NAMALWA (cell line): ENCODE data around the gene QSOX2.
"Not testable (repeated sequence)": the region's sequence is repeated elsewhere in the genome, so short reads cannot be mapped to it uniquely, and the experiment has no call there.

ENCODE experiments used
- DNase-seq: peaks from one replicate; pipeline ENCODE4 v3.0.0-alpha.2; 2015; ENCODE audit warnings: low spot score

The QSOX2 gene

DNA sequence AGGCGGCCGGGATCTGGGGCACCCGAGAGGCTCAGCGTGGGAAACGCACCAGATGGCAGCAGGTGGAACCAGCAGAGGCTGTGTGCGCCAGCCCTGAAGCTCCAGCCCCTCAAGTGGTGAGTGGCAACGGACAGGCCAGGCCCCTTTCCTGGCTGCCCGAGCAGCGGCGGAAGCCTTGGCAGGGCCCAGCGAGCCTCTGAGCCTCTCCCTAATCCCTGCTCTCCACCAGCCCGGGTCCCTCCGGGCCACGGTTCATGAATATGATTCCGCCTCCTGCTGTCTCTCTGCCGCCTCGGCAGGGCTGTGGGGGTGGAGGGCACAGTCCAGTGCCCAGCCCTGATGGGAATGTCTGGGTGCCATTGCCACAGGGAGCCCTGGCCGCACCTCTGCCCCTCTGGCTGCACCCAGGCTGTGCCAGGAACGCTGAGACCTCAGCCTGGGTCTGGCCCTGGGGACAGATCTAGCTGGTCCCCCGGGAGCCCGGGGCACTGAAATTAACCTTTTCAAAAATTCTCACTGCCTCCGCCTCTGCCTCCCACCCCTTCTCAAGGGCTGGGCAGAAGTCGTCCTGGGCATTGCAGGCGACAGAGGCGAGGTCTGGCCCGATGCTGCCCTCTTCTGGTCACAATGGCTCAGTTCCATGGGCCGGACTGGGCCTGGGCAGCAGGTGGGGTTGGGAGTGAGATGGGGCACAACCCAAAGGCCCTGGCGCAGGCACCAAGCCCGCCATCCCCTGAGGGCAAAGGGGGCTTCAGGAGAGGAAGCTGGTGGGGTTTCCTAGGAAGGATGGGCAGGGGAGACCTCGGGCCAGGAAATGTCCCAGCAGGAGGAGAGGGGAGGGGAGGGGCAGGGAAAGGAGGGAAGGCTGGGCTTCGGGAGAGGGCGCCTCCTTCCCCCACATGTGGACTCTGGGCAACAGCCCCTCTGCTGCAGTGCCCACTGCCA is 38.0 kb upstream of the QSOX2 start:
- DNase-seq, result peak; percentile 96

DNA sequence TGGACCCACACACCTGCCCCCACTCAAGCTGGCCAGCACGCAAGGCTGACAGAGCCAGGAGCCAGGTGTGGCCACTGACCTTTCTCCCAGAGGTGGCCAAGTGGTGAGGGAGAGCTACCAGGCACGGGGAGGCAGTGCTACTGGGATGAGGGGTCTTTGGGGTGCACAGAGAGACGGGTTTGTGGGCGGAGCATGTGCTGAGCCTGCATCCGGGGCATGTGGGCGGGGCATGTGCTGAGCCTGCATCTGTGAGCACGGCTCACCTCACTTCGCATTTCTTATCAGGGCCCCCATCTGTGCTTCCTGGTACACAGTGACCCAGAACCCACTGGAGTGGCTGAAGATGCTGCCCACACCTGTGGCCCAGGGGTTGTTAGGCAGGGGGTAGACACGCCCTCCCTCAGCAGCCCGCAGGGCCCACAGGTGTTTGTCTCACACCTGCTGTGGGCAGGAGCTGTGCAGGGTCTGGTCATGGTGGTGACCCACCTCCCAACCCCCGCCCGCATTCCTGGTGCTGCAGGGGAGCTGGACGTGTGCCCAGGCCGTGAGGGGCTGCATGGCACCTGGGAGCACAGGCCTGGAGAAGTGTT is 36.8 kb upstream of the QSOX2 start:
- peak; percentile 83 for DNase-seq

DNA sequence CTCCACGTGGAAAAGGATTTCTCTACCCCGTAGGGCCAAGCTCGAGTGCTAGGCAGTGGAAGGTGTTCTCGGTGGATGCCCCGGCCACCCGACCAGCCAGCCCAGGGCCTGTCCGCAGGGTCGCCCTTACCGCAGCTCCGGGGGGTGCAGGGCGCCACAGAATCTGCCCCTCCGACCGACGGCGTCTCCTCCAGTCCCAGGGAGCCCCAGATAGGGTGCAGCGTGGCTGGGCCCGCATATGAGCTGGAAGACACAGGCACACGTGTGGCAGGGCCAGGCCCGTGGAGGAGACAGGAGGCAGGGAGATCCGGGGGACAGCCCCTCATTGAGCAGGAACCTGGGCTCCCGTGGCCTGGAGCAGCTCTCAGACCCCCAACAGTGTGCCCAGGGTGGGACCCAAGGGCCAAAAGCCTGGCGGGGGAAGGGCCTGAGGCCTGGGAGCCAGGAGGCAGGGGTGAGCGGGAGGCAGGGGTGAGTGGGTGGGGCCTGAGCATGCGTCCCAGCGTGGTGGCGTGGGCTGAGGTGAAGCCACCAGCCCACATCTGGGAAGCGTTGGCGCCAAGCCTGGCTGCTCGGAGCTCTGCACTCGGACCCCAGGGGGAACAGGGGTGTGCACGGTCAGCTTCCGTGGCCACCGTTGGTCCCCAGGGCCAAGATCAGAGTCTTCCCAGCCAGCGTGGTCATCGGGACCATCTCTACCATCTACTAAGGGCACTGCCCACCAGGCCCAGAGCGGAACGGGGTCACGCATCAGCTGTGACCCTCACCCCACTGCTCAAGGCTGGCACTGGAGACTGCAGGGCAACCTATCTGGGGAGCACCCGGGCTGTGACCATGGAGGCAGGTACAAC is 36.0 kb upstream of the QSOX2 start:
- no peak for DNase-seq

DNA sequence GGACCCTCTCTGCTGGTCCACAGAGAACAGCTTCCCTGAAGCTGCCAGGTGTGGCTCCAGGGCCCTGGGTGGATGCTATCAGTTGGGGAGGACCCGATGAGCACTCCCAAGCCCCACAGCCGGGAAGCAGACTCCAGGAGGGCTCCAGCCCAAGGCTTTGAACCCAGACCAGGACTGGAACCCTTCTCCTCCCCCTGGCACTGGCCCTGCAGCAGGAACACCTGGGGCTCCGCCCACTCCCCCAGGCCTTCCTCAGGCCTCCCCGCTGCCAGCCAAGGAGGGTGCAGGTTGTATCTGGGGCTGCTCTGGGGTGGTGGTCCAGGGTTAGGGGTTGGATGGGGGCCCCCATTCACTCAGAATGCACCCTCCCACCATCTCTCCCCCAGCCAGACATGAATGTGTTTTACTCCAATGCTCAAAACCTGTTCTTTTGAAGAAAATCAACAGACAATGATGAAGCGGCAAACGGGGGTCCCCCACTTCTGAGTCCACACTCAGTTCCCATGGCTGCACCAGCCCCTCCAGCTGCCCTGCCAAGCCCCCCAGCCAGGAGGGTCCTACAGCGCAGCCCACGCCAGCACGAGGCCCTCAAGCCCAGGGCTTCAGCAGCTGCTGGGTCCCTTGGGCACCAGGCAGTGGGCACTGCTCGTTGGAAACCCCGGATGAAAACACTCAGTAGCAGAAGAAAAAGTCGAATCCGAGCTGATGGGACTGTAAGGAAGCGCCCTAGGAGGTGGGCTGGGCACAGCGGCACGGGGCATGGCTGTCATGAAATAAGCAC is 35.1 kb upstream of the QSOX2 start:
- no peak for DNase-seq

DNA sequence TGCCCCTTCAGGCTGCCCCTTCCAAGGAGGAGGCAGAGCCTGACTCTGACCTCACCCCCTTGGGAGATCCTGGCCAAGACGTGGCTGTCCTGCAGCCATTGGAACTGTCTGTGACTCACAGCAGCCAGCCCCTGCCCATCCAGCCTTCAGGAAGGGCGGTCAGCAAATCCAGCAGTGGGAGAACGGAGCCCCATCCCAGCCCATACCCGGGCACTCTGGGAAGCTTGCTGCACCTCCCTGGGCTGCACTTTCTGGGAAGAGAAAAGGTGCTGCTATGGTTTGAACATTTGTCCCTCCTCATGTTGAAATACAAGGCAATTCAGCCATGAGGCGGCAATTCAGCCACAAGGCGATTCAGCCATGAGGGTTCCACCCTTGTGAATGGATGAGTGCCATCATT is 33.9 kb upstream of the QSOX2 start:
- DNase-seq, result no peak

DNA sequence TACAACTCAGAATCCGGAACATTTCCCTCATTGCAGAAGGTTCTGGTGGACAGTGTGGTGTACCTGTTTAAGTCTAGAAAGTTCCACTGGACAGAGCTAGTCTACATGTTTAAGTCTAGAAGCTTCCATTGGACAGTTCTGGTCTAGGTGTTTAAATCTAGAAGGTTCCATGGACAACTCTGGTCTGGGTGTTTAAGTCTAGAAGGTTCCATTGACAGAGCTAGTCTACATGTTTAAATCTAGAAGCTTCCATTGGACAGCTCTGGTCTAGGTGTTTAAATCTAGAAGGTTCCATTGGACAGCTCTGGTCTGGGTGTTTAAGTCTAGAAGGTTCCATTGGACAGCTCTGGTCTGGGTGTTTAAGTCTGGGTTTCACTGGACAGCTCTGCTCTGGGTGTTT is 33.3 kb upstream of the QSOX2 start:
- no peak for DNase-seq

DNA sequence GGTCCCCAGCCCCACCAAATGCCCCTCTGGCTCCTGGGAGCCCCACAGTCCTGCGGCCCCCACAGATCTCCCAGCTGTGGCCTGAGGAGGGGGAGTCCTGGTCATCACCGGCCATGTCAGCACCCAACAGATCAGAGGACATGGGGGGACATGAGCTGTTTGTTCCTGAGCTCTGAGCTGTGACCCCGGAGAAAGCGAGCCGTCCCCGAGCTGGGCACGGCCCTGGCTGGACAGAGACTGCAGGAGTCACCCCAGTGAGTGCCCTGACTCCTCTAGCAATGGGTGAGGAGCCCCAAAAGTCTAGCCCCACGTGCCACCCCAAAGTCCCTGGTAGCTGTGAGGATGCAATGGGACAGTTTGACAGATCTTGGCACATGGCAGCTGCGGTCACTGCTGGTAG is 32.6 kb upstream of the QSOX2 start:
- no peak for DNase-seq

DNA sequence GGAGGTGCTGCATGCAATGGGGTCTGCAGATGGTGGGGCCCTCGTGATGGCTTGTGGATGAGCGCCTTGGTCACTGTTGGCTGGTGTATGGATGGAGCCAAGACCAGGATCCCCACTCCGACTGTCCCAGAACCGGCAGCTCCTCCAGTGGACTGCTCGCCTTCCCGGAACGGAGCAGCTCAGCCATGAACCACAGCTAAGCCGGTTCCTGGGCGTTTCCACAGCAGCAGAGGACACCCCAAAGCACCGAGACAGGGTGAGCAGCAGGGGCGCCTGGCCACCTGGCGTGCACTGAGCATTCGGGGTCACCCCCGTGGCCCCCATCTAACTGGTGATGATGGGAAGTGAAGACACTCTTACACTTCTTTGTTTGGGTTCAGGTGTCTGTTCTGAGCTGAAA is 32.1 kb upstream of the QSOX2 start:
- DNase-seq, result no peak

DNA sequence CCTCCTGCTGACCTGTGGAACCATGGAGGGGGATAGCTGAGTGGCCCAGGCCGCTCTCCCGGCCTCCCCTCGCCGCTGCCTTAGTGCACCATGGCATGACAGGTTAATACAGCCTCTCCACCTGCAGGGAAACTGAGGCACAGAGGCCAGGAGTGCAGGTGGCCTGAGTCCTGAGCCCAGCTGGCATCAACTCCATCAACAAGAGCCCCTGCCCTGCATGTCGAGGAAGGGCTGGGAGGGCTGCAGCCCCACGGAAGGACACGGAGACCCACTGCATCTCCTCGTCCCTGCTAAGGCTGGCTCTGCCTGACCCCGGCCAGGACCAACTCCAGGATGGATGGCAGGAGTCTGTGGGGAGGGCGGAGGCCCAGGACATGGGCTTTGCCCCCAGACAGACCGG is 31.1 kb upstream of the QSOX2 start:
- no peak for DNase-seq

DNA sequence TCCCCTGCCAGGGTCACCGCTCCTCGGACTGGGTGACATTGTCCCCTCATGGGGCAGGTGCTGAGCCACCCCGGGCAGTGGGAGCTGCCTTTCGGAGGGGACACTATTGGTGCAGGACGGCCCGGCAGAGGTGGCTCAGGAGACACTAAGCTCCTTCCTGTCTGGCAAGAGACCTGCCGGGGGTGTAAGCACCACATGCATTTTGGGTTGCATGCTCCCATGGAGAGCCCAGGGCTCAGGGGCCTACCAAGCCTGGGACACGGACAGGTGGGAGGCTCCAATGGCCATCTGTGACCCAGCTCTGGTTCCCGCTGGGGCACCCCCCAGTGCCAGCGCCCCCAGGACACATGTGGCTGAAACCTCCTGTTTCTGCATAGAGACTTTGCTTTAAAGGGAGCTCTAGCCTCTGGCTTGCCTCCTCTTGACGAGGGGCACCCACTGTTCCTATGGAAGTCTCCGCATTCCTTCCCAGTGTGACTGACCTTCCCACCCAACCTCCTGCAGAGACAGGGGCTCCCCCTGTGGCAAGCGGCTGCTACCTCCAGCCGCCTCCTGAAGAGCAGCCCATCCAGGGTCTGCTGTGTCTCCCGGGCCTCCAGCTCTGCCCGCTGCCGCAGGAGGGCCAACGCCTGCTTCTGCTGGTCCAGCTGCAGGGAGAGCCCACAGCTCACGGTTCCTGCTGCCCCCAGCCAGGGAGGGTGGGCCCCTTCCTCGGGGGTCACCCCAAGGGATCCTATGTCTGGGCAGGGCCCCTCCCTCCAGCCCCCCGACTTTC is 30.2 kb upstream of the QSOX2 start:
- no peak for DNase-seq

DNA sequence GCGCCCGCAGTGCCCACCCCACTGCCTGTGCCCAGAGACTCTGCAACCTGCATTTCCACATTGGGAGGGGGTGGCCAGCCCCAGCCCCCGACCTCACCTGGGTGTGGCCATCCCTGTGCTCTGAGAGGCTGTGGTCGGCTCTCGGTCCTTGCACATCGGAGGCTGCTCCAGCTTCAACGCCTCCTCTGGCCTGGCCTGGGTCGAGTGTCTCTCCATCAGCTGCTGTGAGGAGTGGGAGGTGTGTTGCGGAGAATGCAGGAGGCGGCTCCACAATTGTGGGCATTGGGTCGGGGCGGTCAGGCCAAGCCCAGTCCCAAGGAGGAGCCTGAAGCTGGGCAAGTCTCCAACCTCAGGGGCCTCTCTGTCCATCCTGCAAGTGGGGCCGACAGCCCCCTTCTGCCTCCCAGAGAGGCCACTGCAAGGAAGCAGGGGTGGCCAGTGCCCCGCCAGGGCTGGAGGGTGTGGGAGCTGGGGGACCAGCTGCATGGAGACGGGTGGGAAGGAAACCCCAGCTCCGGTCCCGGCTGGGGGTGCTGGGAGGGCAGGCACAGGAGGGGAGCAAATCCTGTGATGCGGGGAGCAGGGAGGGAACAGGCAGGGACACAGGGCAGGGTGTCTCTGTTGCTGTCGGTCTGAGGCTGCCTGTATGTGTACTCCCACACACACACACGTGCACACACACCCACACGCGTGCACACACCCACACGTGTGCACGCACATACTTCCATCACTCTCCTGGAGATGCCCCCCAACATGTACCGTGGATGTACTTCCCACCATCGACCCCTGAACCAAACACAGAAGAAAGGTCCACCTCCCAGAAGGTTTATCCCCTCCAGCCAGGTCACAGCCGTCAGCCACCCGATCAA is 29.4 kb upstream of the QSOX2 start:
- no peak for DNase-seq

DNA sequence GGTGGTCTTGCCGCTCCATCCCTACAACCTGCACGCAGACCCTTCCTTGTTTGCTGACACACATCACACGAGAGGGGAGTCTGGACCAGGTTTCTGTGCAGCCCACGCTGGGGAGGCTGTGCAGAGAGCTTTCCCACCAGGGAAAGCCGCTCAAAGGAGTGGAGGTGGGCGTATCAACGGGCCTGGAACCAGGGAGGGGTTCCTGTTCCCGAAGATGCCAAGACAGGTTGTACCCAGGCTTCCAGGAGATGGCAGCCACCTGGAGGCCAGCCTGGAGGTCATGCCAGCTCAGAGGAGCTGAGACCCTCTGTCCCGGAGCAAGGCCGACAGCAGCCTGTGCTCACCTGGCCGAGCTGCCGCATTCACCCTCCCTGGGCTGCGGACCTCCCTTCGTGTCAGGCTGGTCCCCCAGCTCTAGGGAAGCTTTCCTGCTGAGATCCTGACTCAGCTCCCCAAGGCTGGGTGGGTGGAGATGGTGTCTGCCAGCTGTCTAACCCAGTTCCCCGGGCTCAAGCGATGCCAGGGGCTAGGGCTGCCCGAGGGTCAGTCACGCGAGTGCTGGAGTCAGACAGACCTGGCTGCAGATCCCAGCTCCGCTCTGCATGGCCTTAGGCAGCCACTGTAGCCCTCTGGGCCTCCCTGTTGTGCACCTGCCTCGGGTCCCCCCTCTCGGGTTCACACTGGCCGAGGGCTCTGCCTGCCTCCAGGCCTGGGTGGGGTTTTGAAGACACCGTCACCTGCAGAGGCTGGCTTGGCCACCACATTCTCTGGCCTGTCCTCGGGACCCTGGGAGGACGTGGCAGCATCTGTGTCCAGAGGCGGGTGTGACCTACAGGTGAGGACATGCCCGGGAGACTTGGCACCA is 28.5 kb upstream of the QSOX2 start:
- DNase-seq, result no peak

DNA sequence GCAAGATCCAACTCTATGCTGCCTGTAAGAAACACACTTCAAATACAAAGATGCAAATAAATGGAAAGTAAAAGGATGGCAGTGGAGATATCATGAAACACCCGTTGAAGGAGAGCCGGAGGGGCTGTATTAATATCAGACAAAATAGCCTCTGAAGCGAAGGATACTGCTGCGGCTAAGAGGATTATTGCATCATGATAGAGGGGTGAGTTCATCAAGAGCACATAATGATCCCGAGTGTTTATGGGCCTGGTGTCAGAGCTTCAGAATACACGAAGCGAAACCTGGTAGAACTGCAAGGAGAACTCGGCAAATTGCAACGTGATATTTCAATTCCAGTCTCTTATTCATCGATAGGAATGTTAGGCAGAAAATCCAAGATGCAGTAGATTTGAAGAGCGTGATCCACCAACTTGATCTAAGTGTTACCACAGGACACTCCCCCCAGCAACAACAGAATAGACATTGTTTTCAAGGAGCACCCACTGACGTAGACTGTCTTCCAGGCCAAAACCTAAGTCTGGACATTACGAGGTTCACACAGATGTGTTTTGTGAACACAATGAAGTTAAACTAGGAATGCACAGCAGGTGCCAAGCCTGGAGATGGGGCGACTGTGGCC is 27.7 kb upstream of the QSOX2 start:
- DNase-seq, result no peak

DNA sequence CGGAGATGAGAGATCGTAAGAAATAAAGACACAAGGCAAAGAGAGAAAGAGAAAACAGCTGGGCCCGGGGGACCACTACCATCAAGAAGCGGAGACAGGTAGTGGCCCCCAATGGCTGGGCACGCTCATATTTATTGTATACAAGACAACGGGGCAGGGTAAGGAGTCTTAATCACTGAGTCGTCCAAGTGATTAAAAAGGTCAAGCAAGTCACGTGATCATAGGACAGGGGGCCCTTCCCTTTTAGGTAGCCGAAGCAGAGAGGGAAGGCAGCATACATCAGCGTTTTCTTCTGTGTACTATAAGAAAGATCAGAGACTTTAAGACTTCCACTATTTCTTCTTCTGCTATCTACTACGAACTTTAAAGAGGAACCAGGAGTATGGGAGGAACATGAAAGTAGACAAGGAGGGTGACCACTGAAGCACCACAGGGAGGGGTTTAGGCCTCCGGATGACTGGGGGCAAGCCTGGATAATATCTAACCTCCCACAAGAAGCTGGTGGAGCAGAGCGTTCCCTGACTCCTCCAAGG is 24.6 kb upstream of the QSOX2 start:
- DNase-seq, result no peak

DNA sequence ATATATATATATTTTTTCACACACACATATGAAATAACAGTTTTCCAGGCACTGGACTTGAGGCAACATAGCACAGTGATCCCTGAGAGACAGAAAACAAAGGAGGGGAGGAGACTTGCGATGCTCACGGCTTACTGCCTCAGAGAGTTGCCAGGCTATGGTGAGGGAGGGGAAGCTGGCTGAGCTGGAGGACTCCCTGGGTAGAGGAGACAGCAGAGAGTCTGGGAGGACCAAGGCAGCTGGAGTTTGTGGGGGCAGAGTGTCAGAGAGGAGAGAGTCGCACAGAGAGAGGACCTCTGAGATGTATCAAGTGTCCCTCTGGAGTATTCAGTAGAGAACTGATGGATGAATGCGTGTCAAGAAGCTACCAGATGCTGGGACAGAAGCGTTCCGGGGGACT is 23.1 kb upstream of the QSOX2 start:
- DNase-seq, result no peak

DNA sequence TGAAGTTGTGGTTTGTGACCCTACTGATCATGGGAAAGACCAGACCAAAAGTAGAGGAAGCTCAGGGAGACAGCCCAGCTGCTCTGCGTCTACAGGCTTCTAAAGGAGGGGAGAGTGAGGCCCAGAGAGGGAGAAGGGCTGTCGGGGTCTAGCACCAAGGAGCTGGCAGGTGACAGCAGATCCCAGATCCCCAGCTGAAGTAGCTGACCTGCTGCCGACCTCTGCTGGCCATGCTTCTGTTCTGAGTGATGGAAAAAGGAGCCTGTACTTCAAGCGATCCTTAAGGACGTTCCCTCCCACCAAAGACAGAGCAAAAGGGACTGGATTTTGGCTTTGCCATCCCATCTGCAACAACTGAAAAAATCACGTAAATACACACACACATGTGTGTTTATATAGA is 22.7 kb upstream of the QSOX2 start:
- no peak for DNase-seq

DNA sequence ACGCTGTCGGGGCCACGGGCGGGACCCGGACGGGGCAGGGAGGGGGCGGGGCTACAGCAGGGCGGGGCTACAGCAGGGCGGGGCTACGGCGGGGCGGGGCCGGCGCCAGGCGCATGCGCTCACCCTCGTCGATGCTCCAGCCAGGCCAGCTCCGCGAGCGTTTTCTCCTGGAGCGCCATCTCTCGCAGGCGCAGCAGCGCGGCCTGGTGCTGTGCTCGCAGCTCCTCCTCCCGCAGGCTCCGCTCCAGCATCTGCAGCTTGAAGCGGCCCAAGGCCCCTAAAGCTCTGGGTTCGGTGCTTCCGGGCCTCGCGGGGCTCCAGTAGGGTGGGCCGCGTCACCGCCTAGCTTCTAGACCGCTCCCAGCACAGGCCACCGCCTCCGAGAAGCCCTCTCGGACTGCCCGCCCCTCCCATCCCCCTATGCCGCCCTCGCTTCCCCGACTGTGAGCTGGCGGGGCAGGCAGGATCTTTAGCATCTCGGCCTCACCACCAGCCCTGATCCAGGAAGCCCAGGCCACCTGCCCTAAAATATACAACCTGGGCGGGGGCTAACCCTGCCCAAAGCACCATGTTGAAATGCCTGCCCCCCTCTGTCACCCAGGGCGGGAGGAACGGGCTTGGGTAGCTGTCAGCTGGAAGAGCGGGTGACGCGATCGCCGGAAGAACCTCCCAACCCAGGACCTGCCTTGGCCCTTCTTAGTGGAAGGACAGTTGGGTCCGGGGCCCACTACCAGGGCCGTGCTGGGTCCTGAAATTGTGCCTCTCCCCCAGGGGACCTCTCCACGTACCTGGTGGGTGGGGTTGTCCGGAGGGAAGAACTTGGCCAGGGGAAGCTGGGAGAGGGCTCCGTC is 21.9 kb upstream of the QSOX2 start:
- DNase-seq, result peak; percentile 90

DNA sequence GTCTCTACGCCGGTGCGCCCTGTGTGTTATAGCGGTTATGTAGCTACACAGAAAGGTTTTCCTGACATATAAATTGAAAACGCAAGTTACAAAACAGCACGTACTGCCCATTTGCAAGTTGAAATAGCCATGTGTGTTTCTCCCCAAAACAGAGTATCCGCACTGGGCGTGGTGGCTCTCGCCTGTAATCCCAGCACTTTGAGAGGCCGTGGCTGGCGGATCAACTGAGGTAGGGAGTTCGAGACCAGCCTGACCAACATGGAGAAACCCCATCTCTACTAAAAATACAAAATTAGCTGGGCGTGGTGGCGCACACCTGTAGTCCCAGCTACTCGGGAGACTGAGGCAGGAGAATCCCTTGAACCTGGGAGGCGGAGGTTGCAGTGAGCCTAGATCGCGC is 21.0 kb upstream of the QSOX2 start:
- not testable (repeated sequence) for DNase-seq
